Endothelial cell of umbilical vein (primary cell): ENCODE results near the gene ZNF749. TPM values are rescaled to one million over a fixed set of nuclear protein-coding genes. Genes with fewer than 3 reads are reported as not detected.

ENCODE experiments used
- BruUV-seq: library from RNA; stranded (reverse); fragments of 400-500 nt; replicated peaks from 2 replicates; lab custom pipeline; 2021; lab: Mats Ljungman, UMichigan
- CTCF ChIA-PET: fragments of 300-600, 350-600 bp; sonication (Branson Sonifier 250); formaldehyde crosslinking; loops from one replicate; lab custom pipeline; 2021; ENCODE audit warnings: antibody characterized with exemption, inconsistent platforms; lab: Charles Lee
- POLR2A ChIA-PET: fragments of 300-600, 350-600 bp; sonication (Branson Sonifier 250); formaldehyde crosslinking; loops from one replicate; lab custom pipeline; 2021; ENCODE audit warnings: antibody characterized with exemption, inconsistent platforms; lab: Charles Lee
- DNase-seq: peaks from one replicate; pipeline ENCODE4 v3.0.0-alpha.2; 2011; ENCODE audit warnings: low read depth, low spot score
- FAIRE-seq: peaks from 2 replicates; lab custom pipeline; 2011; peaks lifted over from hg19 to GRCh38; lab: Jason Lieb, UNC
- H2AFZ ChIP-seq: 2 replicates; pipeline ENCODE4 v1.6.0; 2012; ENCODE audit warnings: low read depth, low read length, control low read depth, inconsistent platforms
- H3K27ac ChIP-seq: 2 replicates; pipeline ENCODE4 v1.5.1; 2011; ENCODE audit warnings: low read depth, mild to moderate bottlenecking, control low read depth, low read length, moderate library complexity; ENCODE audit not compliant: insufficient read depth
- H3K27me3 ChIP-seq, 2 experiments: 2 replicates each; pipeline versions ENCODE4 v1.6.0 to v1.6.1; 2011; ENCODE audit warnings: low read length in 2 of 2, mixed read lengths in 1 of 2; ENCODE audit not compliant: control insufficient read depth in 2 of 2, insufficient read depth in 2 of 2
- H3K36me3 ChIP-seq, 2 experiments: 2 replicates in 1 of 2; 3 replicates in 1 of 2; pipeline ENCODE4 v1.5.1; 2011; ENCODE audit warnings: low read length in 2 of 2, mild to moderate bottlenecking in 1 of 2, moderate library complexity in 1 of 2; ENCODE audit not compliant: control insufficient read depth in 2 of 2, insufficient read depth in 2 of 2; ENCODE audit errors: extremely low read depth in 1 of 2
- H3K4me1 ChIP-seq: 3 replicates; pipeline ENCODE4 v1.5.1; 2011; ENCODE audit warnings: mild to moderate bottlenecking, low read length; ENCODE audit not compliant: control insufficient read depth, insufficient read depth; ENCODE audit errors: extremely low read depth
- H3K4me2 ChIP-seq: 2 replicates; pipeline ENCODE4 v1.6.1; 2011; ENCODE audit warnings: low read length, control low read depth, mixed read lengths; ENCODE audit not compliant: insufficient read depth
- H3K4me3 ChIP-seq, 3 experiments: fragments of 200-600 bp in 1 of 3; sonication (generic), shearing (Covaris generic) in 1 of 3; replicated peaks in 1 of 3; 2 replicates each; pipeline ENCODE4 v1.5.1; 2011 to 2016; ENCODE audit warnings: control low read depth in 3 of 3, low read length in 3 of 3, mild to moderate bottlenecking in 2 of 3, inconsistent platforms in 1 of 3, low read depth in 1 of 3, moderate library complexity in 1 of 3; ENCODE audit not compliant: insufficient read depth in 1 of 3
- H3K79me2 ChIP-seq: 2 replicates; pipeline ENCODE4 v1.6.0; 2012; ENCODE audit warnings: low read length, inconsistent platforms; ENCODE audit not compliant: control insufficient read depth, insufficient read depth
- H3K9ac ChIP-seq: replicated peaks from 2 replicates; pipeline ENCODE3; 2011; ENCODE audit warnings: low read length, control low read depth; ENCODE audit not compliant: insufficient read depth; ENCODE audit errors: extremely low read depth
- H3K9me1 ChIP-seq: replicated peaks from 3 replicates; pipeline ENCODE4 v1.6.0; 2011; ENCODE audit warnings: mild to moderate bottlenecking, low read length; ENCODE audit not compliant: control insufficient read depth, insufficient read depth; ENCODE audit errors: extremely low read depth
- H3K9me3 ChIP-seq: replicated peaks from 2 replicates; pipeline ENCODE4 v1.5.1; 2012; ENCODE audit warnings: low read length, inconsistent platforms; ENCODE audit not compliant: control insufficient read depth, insufficient read depth
- H4K20me1 ChIP-seq: replicated peaks from 2 replicates; pipeline ENCODE3; 2011; ENCODE audit warnings: mild to moderate bottlenecking, low read length; ENCODE audit not compliant: control insufficient read depth, insufficient read depth; ENCODE audit errors: extremely low read depth
- EZH2 ChIP-seq: IDR thresholded peaks from 2 replicates; pipeline ENCODE4 v1.6.1; 2012; ENCODE audit warnings: borderline replicate concordance, low read depth, mild to moderate bottlenecking, moderate library complexity, low read length, inconsistent platforms; ENCODE audit not compliant: severe bottlenecking
- FOS ChIP-seq: IDR thresholded peaks from 2 replicates; pipeline ENCODE4 v1.6.1; 2011; ENCODE audit warnings: mild to moderate bottlenecking, low read length, moderate library complexity, borderline replicate concordance; ENCODE audit not compliant: insufficient read depth
- GATA2 ChIP-seq: IDR thresholded peaks from 2 replicates; pipeline ENCODE4 v1.7.0; 2011; ENCODE audit warnings: low read depth, mild to moderate bottlenecking, moderate library complexity, mixed read lengths, low read length; ENCODE audit not compliant: insufficient read length, insufficient read depth
- JUN ChIP-seq: IDR thresholded peaks from 2 replicates; pipeline ENCODE4 v1.6.1; 2011; ENCODE audit warnings: borderline replicate concordance, low read depth; ENCODE audit not compliant: insufficient read length, insufficient read depth
- MAX ChIP-seq: IDR thresholded peaks from 2 replicates; pipeline ENCODE4 v1.6.1; 2011; ENCODE audit not compliant: insufficient read depth, insufficient read length
- MYC ChIP-seq: IDR thresholded peaks from one replicate; pipeline ENCODE4 v1.6.1; 2011; ENCODE audit warnings: mild to moderate bottlenecking, low read depth, low read length
- POLR2A ChIP-seq: IDR thresholded peaks from 2 replicates; pipeline ENCODE4 v1.6.1; 2012; ENCODE audit warnings: low read depth, mild to moderate bottlenecking, control low read depth, low read length
- POLR2AphosphoS5 ChIP-seq: IDR thresholded peaks from 2 replicates; pipeline ENCODE4 v1.6.1; 2012; ENCODE audit warnings: low read depth, mild to moderate bottlenecking, control low read depth, low read length, moderate library complexity; ENCODE audit not compliant: insufficient read depth
- dilution Hi-C: fragments of 300-500 bp; cut with MboI; formaldehyde crosslinking; loops from one replicate; pipeline ENCODE4 v1.15.0; 2019; ENCODE audit warnings: low sequenced_read_pairs; ENCODE audit not compliant: extremely low pct_ligation_motif_present
- intact Hi-C: fragments of 100-400 bp; cut with micrococcal nuclease; formaldehyde crosslinking; loops from one replicate; pipeline ENCODE4 v1.10.0; 2022
- polyA plus RNA-seq, 4 experiments: library from polyadenylated mRNA; depleted of rRNA in 3 of 4; stranded (reverse) in 3 of 4; unstranded in 1 of 4; fragments of >200 nt; gene quantifications; 2 replicates each; pipeline versions ENCODE4 v1.2.1 to v1.2.3, GENCODE V29; 2011 to 2012; ENCODE audit warnings: missing spikeins in 1 of 4
- total RNA-seq: library from RNA; stranded (reverse); gene quantifications from 2 replicates; pipeline ENCODE4 v1.2.3, GENCODE V29; 2021
- TF ChIP-seq, protein P1 (sequence below), 2 donors: IDR thresholded peaks; 1 replicate in 1 of 2; 2 replicates in 1 of 2; pipeline ENCODE4 v1.5.1; 2011; ENCODE audit warnings: low read length in 2 of 2, mild to moderate bottlenecking in 2 of 2, moderate library complexity in 2 of 2, control low read depth in 1 of 2, inconsistent platforms in 1 of 2, low read depth in 1 of 2; ENCODE audit not compliant: insufficient read depth in 1 of 2; ENCODE audit errors: extremely low read depth in 1 of 2

Gene ZNF749
- total and polyA plus RNA-seq, 2 donors (not counting 3 experiments of a cell fraction or from before 2014, with no cell fraction given) = 8.5 to 11.5 TPM

DNA sequence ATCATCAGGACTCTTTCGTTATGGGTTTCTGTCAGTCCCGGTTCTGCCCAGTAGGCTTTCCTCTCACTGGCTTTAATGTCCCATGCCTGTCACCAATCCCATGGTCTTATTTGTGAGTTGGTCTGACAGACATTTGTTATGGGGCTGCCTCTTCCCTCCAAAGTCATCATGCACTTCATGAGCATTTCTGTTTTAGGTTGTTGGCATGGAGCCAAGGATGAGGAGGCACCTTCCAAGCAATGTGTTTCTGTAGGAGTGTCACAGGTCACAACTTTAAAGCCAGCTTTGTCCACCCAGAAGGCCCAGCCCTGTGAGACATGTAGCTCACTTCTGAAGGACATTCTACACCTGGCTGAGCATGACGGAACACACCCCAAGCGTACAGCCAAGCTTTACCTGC, 15.7 kb upstream of the ZNF749 start:
- BruUV-seq = no TSS peak
- H3K4me1 ChIP-seq = no peaks in the 10 kb centered on the region
- H3K9me1 ChIP-seq = no peaks in the 10 kb centered on the region
- no peaks in the 10 kb centered on the region for H3K27me3 ChIP-seq
- peaks cover 3% of the 10 kb centered on the region for H3K9me3 ChIP-seq
- no peak for TF ChIP-seq JUN
- TF ChIP-seq MAX = no peak
- TF ChIP-seq POLR2A = no peak
- no peak for TF ChIP-seq GATA2
- no peak for TF ChIP-seq FOS
- TF ChIP-seq, protein P1, sequence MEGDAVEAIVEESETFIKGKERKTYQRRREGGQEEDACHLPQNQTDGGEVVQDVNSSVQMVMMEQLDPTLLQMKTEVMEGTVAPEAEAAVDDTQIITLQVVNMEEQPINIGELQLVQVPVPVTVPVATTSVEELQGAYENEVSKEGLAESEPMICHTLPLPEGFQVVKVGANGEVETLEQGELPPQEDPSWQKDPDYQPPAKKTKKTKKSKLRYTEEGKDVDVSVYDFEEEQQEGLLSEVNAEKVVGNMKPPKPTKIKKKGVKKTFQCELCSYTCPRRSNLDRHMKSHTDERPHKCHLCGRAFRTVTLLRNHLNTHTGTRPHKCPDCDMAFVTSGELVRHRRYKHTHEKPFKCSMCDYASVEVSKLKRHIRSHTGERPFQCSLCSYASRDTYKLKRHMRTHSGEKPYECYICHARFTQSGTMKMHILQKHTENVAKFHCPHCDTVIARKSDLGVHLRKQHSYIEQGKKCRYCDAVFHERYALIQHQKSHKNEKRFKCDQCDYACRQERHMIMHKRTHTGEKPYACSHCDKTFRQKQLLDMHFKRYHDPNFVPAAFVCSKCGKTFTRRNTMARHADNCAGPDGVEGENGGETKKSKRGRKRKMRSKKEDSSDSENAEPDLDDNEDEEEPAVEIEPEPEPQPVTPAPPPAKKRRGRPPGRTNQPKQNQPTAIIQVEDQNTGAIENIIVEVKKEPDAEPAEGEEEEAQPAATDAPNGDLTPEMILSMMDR (IDR thresholded peaks at IDR 0.05; ENCODE audit: extremely low read depth in 1 of 2, insufficient read depth in 1 of 2, low read depth in 1 of 2, low read length in 2 of 2) = no peak
- TF ChIP-seq EZH2 = no peak
- TF ChIP-seq POLR2AphosphoS5 = no peak
- no peak for TF ChIP-seq MYC
- no peak overlapping the region for H2AFZ ChIP-seq
- ChIA-PET CTCF (no interaction called here), POLR2A (no interaction called here)
- peaks cover 4 to 23% of the 10 kb centered on the region in 2 experiments for H3K36me3 ChIP-seq
- H3K27ac ChIP-seq = no peak overlapping the region
- no peak for FAIRE-seq
- no peak overlapping the region for H3K4me3 ChIP-seq
- intact Hi-C loops (loop anchor here (10.0 kb wide), 1 partner anchor 145 kb away; no protein-coding TSS in a partner anchor), dilution Hi-C loops (no loop called here)
- H3K4me2 ChIP-seq = no peak overlapping the region
- no peaks in the 10 kb centered on the region for H3K79me2 ChIP-seq
- no peak for DNase-seq
- H4K20me1 ChIP-seq = no peaks in the 10 kb centered on the region
- H3K9ac ChIP-seq = no peak overlapping the region
